PC-3 (cell line): Measurements from ENCODE around the gene CCDC78. TPM values are rescaled to one million over a fixed set of nuclear protein-coding genes. Genes with fewer than 3 reads are reported as not detected.

Source experiments
- ATAC-seq: fragments of 200-7000 bp; cut with Tn5 transposase; 2 replicates; pipeline ENCODE4 v1.9.1; 2020; ENCODE audit warnings: mild to moderate bottlenecking, moderate library complexity
- BruUV-seq: library from RNA; stranded (reverse); fragments of 400-500 nt; replicated peaks from 2 replicates; lab custom pipeline; 2021; lab: Mats Ljungman, UMichigan
- CTCF ChIA-PET: fragments of 300-600 bp; sonication (Branson Sonifier 250); formaldehyde crosslinking; loops from one replicate; lab custom pipeline; 2022; ENCODE audit warnings: antibody characterized with exemption; lab: Charles Lee
- POLR2A ChIA-PET: fragments of 300-600 bp; sonication (Branson Sonifier 250); formaldehyde crosslinking; loops from one replicate; lab custom pipeline; 2022; ENCODE audit warnings: antibody characterized with exemption; ENCODE audit not compliant: unreplicated experiment; lab: Charles Lee
- DNase-seq: peaks from one replicate; pipeline ENCODE4 v3.0.0-alpha.2; 2015
- H2AFZ ChIP-seq: fragments of 300-600 bp; sonication (generic); 2 replicates; pipeline ENCODE4 v1.6.0; 2016; ENCODE audit warnings: antibody characterized with exemption, low read length
- H3F3A ChIP-seq: fragments of 300-600 bp; sonication (generic); one replicate; pipeline ENCODE4 v1.6.0; 2017; ENCODE audit warnings: antibody characterized with exemption, low read length, control low read depth, mild to moderate bottlenecking; ENCODE audit not compliant: unreplicated experiment
- H3K27ac ChIP-seq: fragments of 300-600 bp; sonication (generic); 2 replicates; pipeline ENCODE4 v1.5.1; 2016; ENCODE audit warnings: mild to moderate bottlenecking, low read length
- H3K27me3 ChIP-seq: fragments of 300-600 bp; sonication (generic); 2 replicates; pipeline ENCODE4 v1.6.1; 2016; ENCODE audit warnings: low read length, mixed read lengths
- H3K36me3 ChIP-seq: fragments of 300-600 bp; sonication (generic); 2 replicates; pipeline ENCODE4 v1.6.1; 2016; ENCODE audit warnings: low read depth, mixed run types, low read length, mixed read lengths
- H3K4me1 ChIP-seq: fragments of 300-600 bp; sonication (generic); 2 replicates; pipeline ENCODE4 v1.5.1; 2016; ENCODE audit warnings: low read length; ENCODE audit not compliant: insufficient read depth
- H3K4me2 ChIP-seq: fragments of 300-600 bp; sonication (generic); 2 replicates; pipeline ENCODE4 v1.6.0; 2016; ENCODE audit warnings: low read length
- H3K4me3 ChIP-seq: fragments of 300-600 bp; sonication (generic); 2 replicates; pipeline ENCODE4 v1.5.1; 2016; ENCODE audit warnings: mild to moderate bottlenecking, low read length, mixed read lengths
- H3K79me2 ChIP-seq: fragments of 300-600 bp; sonication (generic); 2 replicates; pipeline ENCODE4 v1.6.1; 2017; ENCODE audit warnings: low read length, mixed read lengths
- H3K9ac ChIP-seq: fragments of 300-600 bp; sonication (generic); 2 replicates; pipeline ENCODE4 v1.6.0; 2016; ENCODE audit warnings: mild to moderate bottlenecking, low read length
- H3K9me2 ChIP-seq: fragments of 300-600 bp; sonication (generic); replicated peaks from 2 replicates; pipeline ENCODE4 v1.6.1; 2016; ENCODE audit warnings: mixed run types, low read length, mixed read lengths
- H3K9me3 ChIP-seq: fragments of 300-600 bp; sonication (generic); 2 replicates; pipeline ENCODE4 v1.6.1; 2016; ENCODE audit warnings: low read length, mixed read lengths
- H4K20me1 ChIP-seq: fragments of 300-600 bp; sonication (generic); 2 replicates; pipeline ENCODE4 v1.6.1; 2016; ENCODE audit warnings: low read length, mixed read lengths
- CTCF ChIP-seq: fragments of 300-600 bp; sonication (generic); conservative IDR thresholded peaks from 2 replicates; pipeline ENCODE4 v1.5.1; 2017; ENCODE audit warnings: antibody characterized with exemption, low read depth, mild to moderate bottlenecking, low read length
- EZH2 ChIP-seq: fragments of 300-600 bp; sonication (generic); IDR thresholded peaks from one replicate; pipeline ENCODE4 v1.6.1; 2017; ENCODE audit warnings: antibody characterized with exemption, mild to moderate bottlenecking, low read length; ENCODE audit not compliant: unreplicated experiment
- EZH2phosphoT487 ChIP-seq: fragments of 300-600 bp; sonication (generic); IDR thresholded peaks from 2 replicates; pipeline ENCODE4 v1.6.1; 2018; ENCODE audit warnings: mild to moderate bottlenecking, antibody characterized with exemption, low read length, borderline replicate concordance
- intact Hi-C: fragments of 100-400 bp; cut with micrococcal nuclease; formaldehyde crosslinking; loops from 2 replicates; pipeline ENCODE4 v1.9.0; 2023
- total RNA-seq: library from RNA; depleted of rRNA; stranded (reverse); fragments of >200 nt; gene quantifications from 2 replicates; pipeline ENCODE4 v1.2.3, GENCODE V29; 2014

The CCDC78 gene
- total RNA-seq, 1 experiment from 2014 or later: 3.3 TPM

DNA sequence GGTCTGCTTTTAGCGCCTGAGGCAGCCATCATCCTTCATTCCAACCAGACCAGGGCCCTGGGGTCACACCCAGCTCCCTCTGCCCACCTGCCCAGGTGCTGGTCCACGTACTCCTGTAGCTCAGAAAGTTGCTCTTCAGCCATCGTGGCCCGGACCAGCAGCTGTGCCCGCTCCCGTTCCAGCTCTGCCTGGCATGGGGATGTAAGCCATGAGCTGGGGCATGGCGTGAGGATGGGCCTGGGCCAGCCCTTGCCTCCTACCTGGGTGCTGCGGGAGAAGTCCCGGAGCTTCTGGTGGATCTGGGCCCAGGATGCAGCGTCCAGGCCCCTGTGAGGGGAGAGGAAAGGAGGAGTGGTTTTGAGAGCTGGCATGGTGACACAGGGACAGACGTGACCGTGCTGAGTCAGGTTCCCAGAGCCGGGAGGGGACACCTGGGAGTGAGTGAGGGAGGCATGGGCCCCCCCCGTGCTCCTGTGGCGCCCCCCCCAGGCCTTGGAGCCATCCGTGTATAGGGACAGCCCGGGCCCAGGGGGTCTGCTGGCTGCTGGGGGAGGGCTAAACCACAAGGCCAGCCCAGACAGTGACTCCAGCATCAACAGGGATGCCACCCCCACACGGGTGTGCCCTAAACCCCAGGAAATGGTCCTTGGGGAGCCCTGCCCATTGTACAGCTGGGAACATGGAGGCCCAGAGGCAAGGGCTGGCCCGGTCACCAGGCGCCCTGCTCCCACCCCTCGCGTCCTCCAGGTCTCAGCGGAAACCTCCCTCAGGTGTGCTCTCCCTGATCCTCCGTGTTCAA, 3.2 kb downstream of the CCDC78 start:
- H3K9me3 ChIP-seq: no peaks in the 10 kb centered on the region
- no peak overlapping the region for H3K4me2 ChIP-seq
- no peaks in the 10 kb centered on the region for H3K27me3 ChIP-seq
- no peak for DNase-seq
- no peaks in the 10 kb centered on the region for H3K9me2 ChIP-seq
- H4K20me1 ChIP-seq: no peaks in the 10 kb centered on the region
- CTCF ChIA-PET: no interaction called here
- peaks cover 3% of the 10 kb centered on the region for H3F3A ChIP-seq
- H3K4me1 ChIP-seq: peaks cover 24% of the 10 kb centered on the region; the same call in 1 of the 2 replicates
- no peaks in the 10 kb centered on the region for H3K79me2 ChIP-seq
- intact Hi-C loops: no loop called here
- H3K9ac ChIP-seq: no peak overlapping the region
- H3K27ac ChIP-seq: no peak overlapping the region
- no peak for ATAC-seq
- no peak overlapping the region for H2AFZ ChIP-seq
- no peak overlapping the region for H3K4me3 ChIP-seq
- H3K36me3 ChIP-seq: no peaks in the 10 kb centered on the region
- no peak for TF ChIP-seq EZH2phosphoT487
- TF ChIP-seq CTCF: no peak
- TF ChIP-seq EZH2: no peak
- POLR2A ChIA-PET: interaction anchor here (0.6 kb wide), 1 partner anchor 1432 kb away, joined by 5 read pairs; no protein-coding TSS in a partner anchor
- TSS peak; percentile 3 for BruUV-seq

- H3K27ac ChIP-seq: no peak overlapping the region
- CTCF ChIA-PET: no interaction called here
- intact Hi-C loops: no loop called here
- H3K4me2 ChIP-seq: peak overlapping the region; percentile 93
- peaks cover 20% of the 10 kb centered on the region; the same call in 1 of the 2 replicates for H3K4me1 ChIP-seq
- H3K9me3 ChIP-seq: no peaks in the 10 kb centered on the region
- no TSS peak for BruUV-seq
- peak overlapping the region; percentile 82 for H3K4me3 ChIP-seq
- no peak overlapping the region for H2AFZ ChIP-seq
- H3K9me2 ChIP-seq: no peaks in the 10 kb centered on the region
- H3K36me3 ChIP-seq: no peaks in the 10 kb centered on the region
- ATAC-seq: no peak
- 0 out of 2 replicates have a peak, but pooled peaks cover 1% of the 10 kb centered on the region for H4K20me1 ChIP-seq
- peaks cover 3% of the 10 kb centered on the region; the same call in 1 of the 2 replicates for H3K79me2 ChIP-seq
- H3K9ac ChIP-seq: no peak overlapping the region
- TF ChIP-seq EZH2: no peak
- no peak for TF ChIP-seq CTCF
- DNase-seq: no peak
- POLR2A ChIA-PET: interaction anchor here (0.6 to 1.4 kb wide), 3 partner anchors 9 to 1433 kb away, joined by 3 to 5 read pairs (median 5); no protein-coding TSS in a partner anchor
- H3F3A ChIP-seq: peaks cover 3% of the 10 kb centered on the region
- no peaks in the 10 kb centered on the region for H3K27me3 ChIP-seq
Observed at GRCh38 chr16:721765-722540, 4.3 kb downstream of the CCDC78 start.
